ENCODE measurements around the gene KRTAP10-8.
"Not testable (repeated sequence)": the region's sequence is repeated elsewhere in the genome, so short reads cannot be mapped to it uniquely, and the experiment has no call there.

Gene KRTAP10-8

GRCh38 chr21:44653656-44654575 is 42.0 kb downstream of the KRTAP10-8 start:
- DNase-seq: no peak
- in situ Hi-C loops (cut with MboI; ENCODE audit: low pct_unique_long_range_greater_than_20kb, low sequenced_read_pairs): no loop called here

- no peak for DNase-seq
Observed at GRCh38 chr21:44654576-44655175, 42.8 kb downstream of the KRTAP10-8 start, which contains the start of gene KRTAP12-4. TSS of gene KRTAP12-4 (minus strand) at chr21:44654659. CDS start at chr21:44654614, 45 bp downstream.

GRCh38 chr21:44656868-44657267 is 45.0 kb downstream of the KRTAP10-8 start:
- in situ Hi-C loops (cut with MboI; ENCODE audit: low pct_unique_long_range_greater_than_20kb, low sequenced_read_pairs): no loop called here
- DNase-seq: no peak

More at GRCh38 chr21:44654576-44655175, 42.8 kb downstream of the KRTAP10-8 start, which contains the start of gene KRTAP12-4:
- in situ Hi-C loops (cut with MboI; ENCODE audit: low pct_unique_long_range_greater_than_20kb, low sequenced_read_pairs): no loop called here

- no peak for DNase-seq
- in situ Hi-C loops (cut with MboI; ENCODE audit: low pct_unique_long_range_greater_than_20kb, low sequenced_read_pairs): no loop called here
Observed at GRCh38 chr21:44657635-44658540, 46.0 kb downstream of the KRTAP10-8 start, which contains the start of gene KRTAP12-3. TSS of gene KRTAP12-3 (plus strand) at chr21:44657932. CDS start at chr21:44657980, 48 bp downstream.

- no peak for DNase-seq
- in situ Hi-C loops (cut with MboI; ENCODE audit: low pct_unique_long_range_greater_than_20kb, low sequenced_read_pairs): no loop called here
Observed at GRCh38 chr21:44658541-44658910, 46.6 kb downstream of the KRTAP10-8 start.

GRCh38 chr21:44658913-44659595 is 47.2 kb downstream of the KRTAP10-8 start:
- in situ Hi-C loops (cut with MboI; ENCODE audit: low pct_unique_long_range_greater_than_20kb, low sequenced_read_pairs): no loop called here
- no peak for DNase-seq

GRCh38 chr21:44661567-44661966 is 49.7 kb downstream of the KRTAP10-8 start:
- in situ Hi-C loops (cut with MboI; ENCODE audit: low pct_unique_long_range_greater_than_20kb, low sequenced_read_pairs); DNase-seq: not testable (repeated sequence)
